Calu3 (cell line): ENCODE results near the gene TNFRSF6B. TPM values are rescaled to one million over a fixed set of nuclear protein-coding genes. Genes with fewer than 3 reads are reported as not detected.

Source experiments
- BruUV-seq: library from RNA; stranded (reverse); fragments of 400-500 nt; replicated peaks from 2 replicates; lab custom pipeline; 2021; lab: Mats Ljungman, UMichigan
- CTCF ChIA-PET: fragments of 300-600 bp; sonication (Branson Sonifier 250); formaldehyde crosslinking; loops from one replicate; lab custom pipeline; 2022; ENCODE audit warnings: antibody characterized with exemption; lab: Charles Lee
- DNase-seq: peaks from one replicate; pipeline ENCODE4 v3.0.0; 2022
- H3K27ac Mint-ChIP-seq: one replicate; pipeline ENCODE4 v1.8.0; 2022; ENCODE audit warnings: mixed read lengths; ENCODE audit not compliant: unreplicated experiment
- H3K27me3 Mint-ChIP-seq: one replicate; pipeline ENCODE4 v1.8.0; 2022; ENCODE audit warnings: mixed read lengths; ENCODE audit not compliant: unreplicated experiment
- H3K36me3 Mint-ChIP-seq: one replicate; pipeline ENCODE4 v1.8.0; 2022; ENCODE audit warnings: mild to moderate bottlenecking, moderate library complexity, mixed read lengths; ENCODE audit not compliant: insufficient read depth, unreplicated experiment
- H3K4me1 Mint-ChIP-seq: one replicate; pipeline ENCODE4 v1.8.0; 2022; ENCODE audit warnings: mild to moderate bottlenecking, low read depth, mixed read lengths; ENCODE audit not compliant: unreplicated experiment
- H3K4me3 Mint-ChIP-seq: one replicate; pipeline ENCODE4 v1.8.0; 2022; ENCODE audit warnings: mild to moderate bottlenecking, low read depth, moderate library complexity, mixed read lengths; ENCODE audit not compliant: unreplicated experiment
- H3K9me3 Mint-ChIP-seq: one replicate; pipeline ENCODE4 v1.8.0; 2022; ENCODE audit warnings: low read depth, mixed read lengths; ENCODE audit not compliant: unreplicated experiment
- intact Hi-C: fragments of 100-400 bp; cut with micrococcal nuclease; formaldehyde crosslinking; loops from one replicate; pipeline ENCODE4 v1.10.0; 2022; ENCODE audit not compliant: unreplicated experiment
- total RNA-seq: library from RNA; stranded (reverse); gene quantifications from 2 replicates; pipeline ENCODE4 v1.2.3, GENCODE V29; 2022
- TF ChIP-seq, protein P1 (sequence below): fragments of 200-600 bp; IDR thresholded peaks from one replicate; pipeline ENCODE4 v1.8.0; 2022; ENCODE audit warnings: antibody characterized with exemption; ENCODE audit not compliant: unreplicated experiment

The TNFRSF6B gene
- total RNA-seq, 1 experiment from 2014 or later: not detected

GRCh38 chr20:63731410-63731809, 35.0 kb downstream of the TNFRSF6B start:
- Mint-ChIP-seq H3K27ac (no peak overlapping the region), H3K4me1 (no peaks in the 10 kb centered on the region), H3K36me3 (peaks cover 37% of the 10 kb centered on the region), H3K9me3 (no peaks in the 10 kb centered on the region), H3K4me3 (no peak overlapping the region), H3K27me3 (no peaks in the 10 kb centered on the region)
- intact Hi-C loops: no loop called here
- CTCF ChIA-PET: interaction anchor here (0.5 to 0.6 kb wide), 2 partner anchors 10 to 588 kb away, joined by 3 to 5 read pairs; no protein-coding TSS in a partner anchor
- TF ChIP-seq, protein P1, sequence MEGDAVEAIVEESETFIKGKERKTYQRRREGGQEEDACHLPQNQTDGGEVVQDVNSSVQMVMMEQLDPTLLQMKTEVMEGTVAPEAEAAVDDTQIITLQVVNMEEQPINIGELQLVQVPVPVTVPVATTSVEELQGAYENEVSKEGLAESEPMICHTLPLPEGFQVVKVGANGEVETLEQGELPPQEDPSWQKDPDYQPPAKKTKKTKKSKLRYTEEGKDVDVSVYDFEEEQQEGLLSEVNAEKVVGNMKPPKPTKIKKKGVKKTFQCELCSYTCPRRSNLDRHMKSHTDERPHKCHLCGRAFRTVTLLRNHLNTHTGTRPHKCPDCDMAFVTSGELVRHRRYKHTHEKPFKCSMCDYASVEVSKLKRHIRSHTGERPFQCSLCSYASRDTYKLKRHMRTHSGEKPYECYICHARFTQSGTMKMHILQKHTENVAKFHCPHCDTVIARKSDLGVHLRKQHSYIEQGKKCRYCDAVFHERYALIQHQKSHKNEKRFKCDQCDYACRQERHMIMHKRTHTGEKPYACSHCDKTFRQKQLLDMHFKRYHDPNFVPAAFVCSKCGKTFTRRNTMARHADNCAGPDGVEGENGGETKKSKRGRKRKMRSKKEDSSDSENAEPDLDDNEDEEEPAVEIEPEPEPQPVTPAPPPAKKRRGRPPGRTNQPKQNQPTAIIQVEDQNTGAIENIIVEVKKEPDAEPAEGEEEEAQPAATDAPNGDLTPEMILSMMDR: no peak
- no peak for DNase-seq
- no TSS peak for BruUV-seq

- H3K36me3 Mint-ChIP-seq: peaks cover 40% of the 10 kb centered on the region
- H3K9me3 Mint-ChIP-seq: no peaks in the 10 kb centered on the region
- CTCF ChIA-PET: no interaction called here
- TF ChIP-seq, protein P1: no peak
- H3K27ac Mint-ChIP-seq: no peak overlapping the region
- no peaks in the 10 kb centered on the region for H3K4me1 Mint-ChIP-seq
- no peaks in the 10 kb centered on the region for H3K27me3 Mint-ChIP-seq
- no peak for DNase-seq
- H3K4me3 Mint-ChIP-seq: no peak overlapping the region
- intact Hi-C loops: no loop called here
- BruUV-seq: no TSS peak
Observed at GRCh38 chr20:63732118-63733095, 36.0 kb downstream of the TNFRSF6B start.

DNA sequence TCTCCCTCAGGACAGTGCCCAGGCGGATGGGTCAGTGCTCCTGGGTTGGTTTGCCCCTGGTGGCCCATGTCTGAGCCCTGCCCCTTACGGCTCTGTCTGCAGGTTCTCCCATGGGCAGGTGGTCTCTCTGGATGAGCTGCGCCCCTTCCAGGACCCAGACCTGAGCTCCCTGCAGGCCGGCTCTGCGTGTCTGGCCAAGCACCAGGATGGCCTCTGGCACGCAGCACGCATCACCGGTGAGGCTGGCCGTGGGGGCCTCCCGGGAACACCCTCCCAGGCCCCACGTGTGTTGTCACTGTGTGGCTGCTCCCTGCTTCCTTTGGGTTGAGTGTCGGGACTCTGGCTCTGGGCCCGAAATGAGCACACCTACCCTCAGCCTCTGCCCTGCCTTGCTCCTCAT, 36.7 kb downstream of the TNFRSF6B start:
- Mint-ChIP-seq H3K27me3 (no peaks in the 10 kb centered on the region), H3K9me3 (no peaks in the 10 kb centered on the region), H3K36me3 (peaks cover 42% of the 10 kb centered on the region), H3K4me1 (no peaks in the 10 kb centered on the region), H3K4me3 (no peak overlapping the region), H3K27ac (no peak overlapping the region)
- DNase-seq: no peak
- no TSS peak for BruUV-seq
- intact Hi-C loops: no loop called here
- CTCF ChIA-PET: no interaction called here
- TF ChIP-seq, protein P1: no peak

- no peaks in the 10 kb centered on the region for H3K27me3 Mint-ChIP-seq
- H3K9me3 Mint-ChIP-seq: no peaks in the 10 kb centered on the region
- no peak overlapping the region for H3K27ac Mint-ChIP-seq
- no TSS peak for BruUV-seq
- no peaks in the 10 kb centered on the region for H3K4me1 Mint-ChIP-seq
- no peak for DNase-seq
- intact Hi-C loops: no loop called here
- TF ChIP-seq, protein P1: no peak
- CTCF ChIA-PET: no interaction called here
- no peak overlapping the region for H3K4me3 Mint-ChIP-seq
- peaks cover 42% of the 10 kb centered on the region for H3K36me3 Mint-ChIP-seq
Observed at GRCh38 chr20:63733579-63734081, 37.2 kb downstream of the TNFRSF6B start.
